ENCODE data around the gene GMCL1. TPM values are rescaled to one million over a fixed set of nuclear protein-coding genes. Genes with fewer than 3 reads are reported as not detected.

Gene GMCL1
- total RNA-seq, result 4.3 TPM
- long read RNA-seq, full-length matches to known transcripts, result 7 of 9 reads
- long read RNA-seq, partial matches to known transcripts, result 0 of 9 reads
- long read RNA-seq, other reads (novel, unspliced or antisense), result 2 of 9 reads

- intact Hi-C loops (cut with DNase I), result no loop called here
- DNase-seq (ENCODE audit: missing footprints) (peak; percentile 99), ATAC-seq (peak; percentile 98)
Measured at GRCh38 chr2:69829256-69830044, at the start of gene GMCL1. TSS of gene GMCL1 (plus strand) at chr2:69829660. CDS start at chr2:69829893, 233 bp downstream.

- intact Hi-C loops (cut with DNase I), result no loop called here
- no peak for DNase-seq (ENCODE audit: missing footprints)
- no peak for ATAC-seq
Measured at GRCh38 chr2:69780921-69781320, 48.5 kb upstream of the GMCL1 start.

GRCh38 chr2:69781321-69782248 is 47.9 kb upstream of the GMCL1 start:
- intact Hi-C loops (cut with DNase I), result no loop called here
- no peak for ATAC-seq
- no peak for DNase-seq (ENCODE audit: missing footprints)

- intact Hi-C loops (cut with DNase I), result no loop called here
- DNase-seq (ENCODE audit: missing footprints) (no peak), ATAC-seq (no peak)
Measured at GRCh38 chr2:69784228-69784627, 45.2 kb upstream of the GMCL1 start.

GRCh38 chr2:69785358-69785757 is 44.1 kb upstream of the GMCL1 start:
- DNase-seq (ENCODE audit: missing footprints) (no peak), ATAC-seq (no peak)
- intact Hi-C loops (cut with DNase I), result no loop called here

GRCh38 chr2:69786052-69786560 is 43.4 kb upstream of the GMCL1 start:
- intact Hi-C loops (cut with DNase I), result no loop called here
- ATAC-seq (no peak), DNase-seq (ENCODE audit: missing footprints) (no peak)

GRCh38 chr2:69789175-69789721 is 40.2 kb upstream of the GMCL1 start:
- no peak for DNase-seq (ENCODE audit: missing footprints)
- intact Hi-C loops (cut with DNase I), result no loop called here
- no peak for ATAC-seq

- DNase-seq (ENCODE audit: missing footprints), result no peak
- no peak for ATAC-seq
- intact Hi-C loops (cut with DNase I), result no loop called here
Measured at GRCh38 chr2:69789772-69790600, 39.5 kb upstream of the GMCL1 start.

GRCh38 chr2:69790601-69790959 is 38.9 kb upstream of the GMCL1 start:
- ATAC-seq, result no peak
- no peak for DNase-seq (ENCODE audit: missing footprints)
- intact Hi-C loops (cut with DNase I), result no loop called here

GRCh38 chr2:69791045-69791444 is 38.4 kb upstream of the GMCL1 start:
- ATAC-seq (peak; percentile 79), DNase-seq (ENCODE audit: missing footprints) (no peak)
- intact Hi-C loops (cut with DNase I), result no loop called here

- DNase-seq (ENCODE audit: missing footprints) (no peak), ATAC-seq (no peak)
- intact Hi-C loops (cut with DNase I), result loop anchor here (5.0 kb wide), 1 partner anchor 44 kb away; no protein-coding TSS in a partner anchor
Measured at GRCh38 chr2:69796174-69796573, 33.3 kb upstream of the GMCL1 start.

- ATAC-seq, result no peak
- no peak for DNase-seq (ENCODE audit: missing footprints)
- intact Hi-C loops (cut with DNase I), result loop anchor here (5.0 kb wide), 1 partner anchor 45 kb away; no protein-coding TSS in a partner anchor
Measured at GRCh38 chr2:69797235-69797634, 32.2 kb upstream of the GMCL1 start.

GRCh38 chr2:69797836-69798289 is 31.6 kb upstream of the GMCL1 start:
- no peak for ATAC-seq
- DNase-seq (ENCODE audit: missing footprints), result no peak
- intact Hi-C loops (cut with DNase I), result loop anchor here (5.0 kb wide), 1 partner anchor 46 kb away; no protein-coding TSS in a partner anchor

GRCh38 chr2:69798290-69798908 is 31.1 kb upstream of the GMCL1 start:
- ATAC-seq, result peak; percentile 79
- no peak for DNase-seq (ENCODE audit: missing footprints)
- intact Hi-C loops (cut with DNase I), result loop anchor here (5.0 kb wide), 1 partner anchor 46 kb away; no protein-coding TSS in a partner anchor

- DNase-seq (ENCODE audit: missing footprints) (no peak), ATAC-seq (peak; percentile 34)
- intact Hi-C loops (cut with DNase I), result loop anchor here (5.0 kb wide), 1 partner anchor 47 kb away; no protein-coding TSS in a partner anchor
Measured at GRCh38 chr2:69798909-69799526, 30.4 kb upstream of the GMCL1 start.

GRCh38 chr2:69801745-69802290 is 27.6 kb upstream of the GMCL1 start:
- intact Hi-C loops (cut with DNase I), result no loop called here
- DNase-seq (ENCODE audit: missing footprints) (no peak), ATAC-seq (no peak)
